ENCODE data around the gene PTPRD. TPM values are rescaled to one million over a fixed set of nuclear protein-coding genes. Genes with fewer than 3 reads are reported as not detected.

The PTPRD gene
- total and polyA plus RNA-seq, 10 donors, result 0.08 to 11.7 (median 2.9) TPM

- no peaks in the 10 kb centered on the region for H3K27me3 ChIP-seq (replicated peaks in 1 of 7)
- intact Hi-C loops (cut with DNase I; ENCODE audit: low total_unique reads), result no loop called here
- H3K9me3 ChIP-seq, result no peaks in the 10 kb centered on the region
- H3K4me1 ChIP-seq, result no peaks in the 10 kb centered on the region
- no peaks in the 10 kb centered on the region for H3K36me3 ChIP-seq
- TF ChIP-seq POLR2A (IDR thresholded peaks at IDR 0.05), result no peak
- TF ChIP-seq, protein P1, sequence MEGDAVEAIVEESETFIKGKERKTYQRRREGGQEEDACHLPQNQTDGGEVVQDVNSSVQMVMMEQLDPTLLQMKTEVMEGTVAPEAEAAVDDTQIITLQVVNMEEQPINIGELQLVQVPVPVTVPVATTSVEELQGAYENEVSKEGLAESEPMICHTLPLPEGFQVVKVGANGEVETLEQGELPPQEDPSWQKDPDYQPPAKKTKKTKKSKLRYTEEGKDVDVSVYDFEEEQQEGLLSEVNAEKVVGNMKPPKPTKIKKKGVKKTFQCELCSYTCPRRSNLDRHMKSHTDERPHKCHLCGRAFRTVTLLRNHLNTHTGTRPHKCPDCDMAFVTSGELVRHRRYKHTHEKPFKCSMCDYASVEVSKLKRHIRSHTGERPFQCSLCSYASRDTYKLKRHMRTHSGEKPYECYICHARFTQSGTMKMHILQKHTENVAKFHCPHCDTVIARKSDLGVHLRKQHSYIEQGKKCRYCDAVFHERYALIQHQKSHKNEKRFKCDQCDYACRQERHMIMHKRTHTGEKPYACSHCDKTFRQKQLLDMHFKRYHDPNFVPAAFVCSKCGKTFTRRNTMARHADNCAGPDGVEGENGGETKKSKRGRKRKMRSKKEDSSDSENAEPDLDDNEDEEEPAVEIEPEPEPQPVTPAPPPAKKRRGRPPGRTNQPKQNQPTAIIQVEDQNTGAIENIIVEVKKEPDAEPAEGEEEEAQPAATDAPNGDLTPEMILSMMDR (IDR thresholded peaks at IDR 0.05 in 8 of 11, conservative IDR thresholded peaks at IDR 0.05 in 3 of 11), result no peak
- no peak for TF ChIP-seq POLR2AphosphoS5 (IDR thresholded peaks at IDR 0.05)
- 83 to 97% (median 90%) methylated on average over 5 of the region's 5 CpGs for WGBS, 5 donors
- no peak for DNase-seq
- H3K4me3 ChIP-seq, result no peak overlapping the region
- no peak overlapping the region for H3K27ac ChIP-seq
Observed at GRCh38 chr9:8491563-8491962, 2121.2 kb downstream of the PTPRD start.

DNA sequence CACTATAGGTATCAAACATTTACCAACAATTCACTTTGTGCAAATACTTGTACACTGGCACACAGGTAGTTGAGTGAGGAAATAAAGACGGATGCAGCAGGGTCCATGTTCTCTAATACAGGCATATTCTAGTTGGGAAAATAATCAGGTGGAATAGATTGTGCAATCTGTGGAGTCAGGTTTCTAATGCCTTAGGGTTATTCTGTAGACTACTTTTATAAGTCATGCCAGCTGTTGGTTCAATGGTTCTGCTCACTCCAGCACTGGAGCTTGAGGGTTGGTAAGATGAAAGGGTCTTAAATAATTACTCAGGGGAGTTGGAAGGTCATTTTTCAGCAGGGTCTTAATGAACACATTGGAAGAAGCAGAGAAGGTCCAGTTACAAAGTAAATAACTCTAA lies 2123.0 kb downstream of the PTPRD start:
- H3K27ac ChIP-seq, result no peak overlapping the region
- TF ChIP-seq, protein P1 (IDR thresholded peaks at IDR 0.05 in 8 of 11, conservative IDR thresholded peaks at IDR 0.05 in 3 of 11), result no peak
- no peak for TF ChIP-seq POLR2A (IDR thresholded peaks at IDR 0.05)
- no peak for TF ChIP-seq POLR2AphosphoS5 (IDR thresholded peaks at IDR 0.05)
- intact Hi-C loops (cut with DNase I; ENCODE audit: low total_unique reads), result no loop called here
- no peak overlapping the region for H3K4me3 ChIP-seq
- H3K36me3 ChIP-seq, result no peaks in the 10 kb centered on the region
- H3K27me3 ChIP-seq (replicated peaks in 1 of 7), result no peaks in the 10 kb centered on the region
- H3K9me3 ChIP-seq, result no peaks in the 10 kb centered on the region
- 84 to 98% (median 94%) methylated on average over 1 of the region's 1 CpG for WGBS, 5 donors
- DNase-seq, result no peak
- no peaks in the 10 kb centered on the region for H3K4me1 ChIP-seq

GRCh38 chr9:8486095-8486494 lies 2126.7 kb downstream of the PTPRD start:
- TF ChIP-seq, protein P1 (IDR thresholded peaks at IDR 0.05 in 8 of 11, conservative IDR thresholded peaks at IDR 0.05 in 3 of 11), result peak in 2 of 11 experiments; percentile 11 to 15
- no peak for TF ChIP-seq POLR2A (IDR thresholded peaks at IDR 0.05)
- no peaks in the 10 kb centered on the region for H3K27me3 ChIP-seq (replicated peaks in 1 of 7)
- intact Hi-C loops (cut with DNase I; ENCODE audit: low total_unique reads), result no loop called here
- no peak overlapping the region for H3K27ac ChIP-seq
- WGBS, 5 donors, result 46 to 67% (median 56%) methylated on average over 6 of the region's 6 CpGs
- H3K4me1 ChIP-seq, result no peaks in the 10 kb centered on the region
- H3K36me3 ChIP-seq, result no peaks in the 10 kb centered on the region
- H3K9me3 ChIP-seq, result no peaks in the 10 kb centered on the region
- no peak overlapping the region for H3K4me3 ChIP-seq
- no peak for DNase-seq

- intact Hi-C loops (cut with DNase I; ENCODE audit: low total_unique reads), result no loop called here
- no peaks in the 10 kb centered on the region for H3K36me3 ChIP-seq
- H3K4me3 ChIP-seq, result no peak overlapping the region
- WGBS, 5 donors, result 58 to 67% (median 61%) methylated on average over 3 of the region's 3 CpGs
- no peak for TF ChIP-seq POLR2AphosphoS5 (IDR thresholded peaks at IDR 0.05)
- TF ChIP-seq, protein P1 (IDR thresholded peaks at IDR 0.05 in 8 of 11, conservative IDR thresholded peaks at IDR 0.05 in 3 of 11), result no peak
- TF ChIP-seq POLR2A (IDR thresholded peaks at IDR 0.05), result no peak
- H3K27me3 ChIP-seq (replicated peaks in 1 of 7), result no peaks in the 10 kb centered on the region
- H3K27ac ChIP-seq, result no peak overlapping the region
- H3K9me3 ChIP-seq, result no peaks in the 10 kb centered on the region
- no peak for DNase-seq
- H3K4me1 ChIP-seq, result no peaks in the 10 kb centered on the region
Observed at GRCh38 chr9:8484597-8485191, 2128.1 kb downstream of the PTPRD start.
